Right lobe of liver (tissue), 6 donors: Measurements from ENCODE around the gene NIP7. TPM values are rescaled to one million over a fixed set of nuclear protein-coding genes. Genes with fewer than 3 reads are reported as not detected.
A peak's percentile ranks its signal among the peaks of the same experiment; 100 is the strongest.

Source experiments
- ATAC-seq, 4 donors: fragments of 200-7000 bp; cut with Tn5 transposase; one replicate each; pipeline ENCODE4 v1.9.1; 2020; ENCODE audit warnings: mild to moderate bottlenecking in 4 of 4, moderate library complexity in 4 of 4
- DNase-seq, 3 donors: peaks; one replicate each; pipeline ENCODE4 v3.0.0-alpha.2; 2020
- H3K27ac ChIP-seq, 3 donors: fragments of 200-600 bp; one replicate each; pipeline ENCODE4 v1.8.0; 2022
- H3K27me3 ChIP-seq, 2 donors: fragments of 200-600 bp; one replicate each; pipeline ENCODE4 v1.8.0; 2022
- H3K36me3 ChIP-seq, 4 donors: fragments of 200-600 bp; sonication (generic) in 1 of 4; one replicate each; pipeline versions ENCODE4 v1.5.1 to v1.8.0; 2017 to 2022; ENCODE audit warnings: control low read depth in 1 of 4
- H3K4me1 ChIP-seq, 4 donors: fragments of 200-600 bp; sonication (generic) in 1 of 4; one replicate each; pipeline versions ENCODE4 v1.5.1 to v1.8.0; 2017 to 2022; ENCODE audit warnings: control low read depth in 1 of 4
- H3K4me3 ChIP-seq, 3 donors: fragments of 200-600 bp; one replicate each; pipeline ENCODE4 v1.8.0; 2022
- H3K9me3 ChIP-seq, 4 donors: fragments of 200-600 bp; sonication (generic) in 1 of 4; one replicate each; pipeline versions ENCODE4 v1.5.1 to v1.8.0; 2017 to 2022; ENCODE audit warnings: control low read depth in 1 of 4
- CTCF ChIP-seq, 4 donors: fragments of 200-600 bp in 3 of 4; fragments of 450-650 bp in 1 of 4; IDR thresholded peaks; one replicate each; pipeline versions ENCODE4 v1.5.1 to v1.8.0; 2016 to 2022; ENCODE audit warnings: antibody characterized with exemption in 4 of 4, mild to moderate bottlenecking in 2 of 4
- POLR2A ChIP-seq: fragments of 450-650 bp; IDR thresholded peaks from one replicate; pipeline ENCODE4 v1.6.1; 2017; ENCODE audit warnings: antibody characterized with exemption, mild to moderate bottlenecking
- WGBS: methylation state at CpG from one replicate; pipeline ENCODE4 v1.1.6; 2018; ENCODE audit warnings: low coverage, low lambda C conversion rate; ENCODE audit not compliant: insufficient coverage; ENCODE audit errors: missing lambda C conversion rate; 5-methylcytosine and 5-hydroxymethylcytosine counted together
- intact Hi-C, 2 donors: fragments of 100-400 bp; cut with DNase I; formaldehyde crosslinking; loops; one replicate each; pipeline versions ENCODE4 v1.11.2 to v1.14.1; 2022
- total RNA-seq, 6 experiments: library from RNA; depleted of rRNA in 2 of 6; stranded (reverse); fragments of >200 nt in 2 of 6; fragmentation: NEBNext Ultra II Directional in 3 of 6; extraction: Animal tissue kit (Norgen Biotek cat#: 25700) in 3 of 6; gene quantifications; one replicate each; pipeline versions ENCODE4 v1.1.0 to v1.2.4, GENCODE V29; 2016 to 2023
- donor health status: DM: no; HTN: yes; CAD: no.
- donor health status: DM: no; HTN: no; CAD: no.
- donor health status: DM: no; HTN: no; CAD: no.
- donor health status: DM: no; HTN: yes; CAD: no.
- donor health status: DM: no; HTN: yes; CAD: no.

NIP7 gene
- total RNA-seq, 6 experiments from 2014 or later: 6.9 to 11.3 (median 9.4) TPM

GRCh38 chr16:69316595-69317034 is 23.0 kb upstream of the NIP7 start:
- Histone ChIP-seq H3K36me3 (peaks cover 0 to 51% (median 33%) of the 10 kb centered on the region in 4 donors), H3K4me1 (peaks cover 0 to 66% (median 24%) of the 10 kb centered on the region in 4 donors), H3K4me3 (no peak overlapping the region), H3K27ac (peak overlapping the region; percentile 69 to 97 (median 88)), H3K27me3 (no peaks in the 10 kb centered on the region), H3K9me3 (no peaks in the 10 kb centered on the region)
- peak; percentile 77 to 82 (median 78) for ATAC-seq
- DNase-seq: peak; percentile 83 to 93 (median 91)
- WGBS: 42% methylated on average over 5 of the region's 17 CpGs
- intact Hi-C loops: no loop called here
- TF ChIP-seq POLR2A: no peak
- no peak for TF ChIP-seq CTCF (IDR thresholded peaks at IDR 0.05)

- Histone ChIP-seq H3K27ac (peak overlapping the region in 2 of 3 donors; percentile 16 to 97), H3K36me3 (peaks cover 0 to 68% (median 37%) of the 10 kb centered on the region in 4 donors), H3K4me3 (no peak overlapping the region), H3K9me3 (no peaks in the 10 kb centered on the region), H3K27me3 (no peaks in the 10 kb centered on the region), H3K4me1 (peaks cover 0 to 64% (median 22%) of the 10 kb centered on the region in 4 donors)
- no peak for ATAC-seq
- intact Hi-C loops: no loop called here
- DNase-seq: peak in 1 of 3 donors; percentile 45
- WGBS: 93% methylated on average over 18 of the region's 30 CpGs
- no peak for TF ChIP-seq POLR2A
- no peak for TF ChIP-seq CTCF (IDR thresholded peaks at IDR 0.05)
Observed at GRCh38 chr16:69318177-69318910, 21.2 kb upstream of the NIP7 start.

GRCh38 chr16:69318911-69319289 is 20.7 kb upstream of the NIP7 start:
- DNase-seq (peak in 1 of 3 donors; percentile 51), ATAC-seq (peak in 2 of 4 donors; percentile 1 to 3)
- intact Hi-C loops: no loop called here
- Histone ChIP-seq H3K36me3 (peaks cover 0 to 70% (median 39%) of the 10 kb centered on the region in 4 donors), H3K27me3 (no peaks in the 10 kb centered on the region), H3K9me3 (no peaks in the 10 kb centered on the region), H3K27ac (peak overlapping the region in 1 of 3 donors; percentile 97), H3K4me3 (no peak overlapping the region), H3K4me1 (peaks cover 0 to 66% (median 23%) of the 10 kb centered on the region in 4 donors)
- no peak for TF ChIP-seq CTCF (IDR thresholded peaks at IDR 0.05)
- TF ChIP-seq POLR2A: no peak
- WGBS: 35% methylated on average over 4 of the region's 10 CpGs

GRCh38 chr16:69319381-69319780 is 20.2 kb upstream of the NIP7 start:
- no peaks in the 10 kb centered on the region for H3K27me3 ChIP-seq
- H3K36me3 ChIP-seq: peaks cover 0 to 70% (median 39%) of the 10 kb centered on the region in 4 donors
- H3K4me3 ChIP-seq: no peak overlapping the region
- H3K27ac ChIP-seq: no peak overlapping the region
- intact Hi-C loops: no loop called here
- DNase-seq: peak in 1 of 3 donors; percentile 42
- no peaks in the 10 kb centered on the region for H3K9me3 ChIP-seq
- TF ChIP-seq CTCF (IDR thresholded peaks at IDR 0.05) (no peak), POLR2A (no peak)
- ATAC-seq: no peak
- peaks cover 0 to 66% (median 24%) of the 10 kb centered on the region in 4 donors for H3K4me1 ChIP-seq
- 67% methylated on average over 2 of the region's 9 CpGs for WGBS
